CD14-positive monocyte (primary cell): ENCODE measurements around the gene SLC16A13. TPM values are rescaled to one million over a fixed set of nuclear protein-coding genes. Genes with fewer than 3 reads are reported as not detected.

Source experiments
- DNase-seq, 3 donors: peaks; one replicate each; pipeline ENCODE4 v3.0.0-alpha.2; 2011 to 2022
- H2AFZ ChIP-seq: 2 replicates; pipeline ENCODE4 v1.6.0; 2012; ENCODE audit warnings: mild to moderate bottlenecking, low read depth, low read length, inconsistent platforms; ENCODE audit not compliant: insufficient read depth, poor library complexity, severe bottlenecking
- H3K27ac ChIP-seq, 2 donors: 1 replicate in 1 of 2; 2 replicates in 1 of 2; pipeline ENCODE4 v1.5.1; 2012 to 2013; ENCODE audit warnings: low read length in 2 of 2, control low read depth in 1 of 2, inconsistent platforms in 1 of 2, low read depth in 1 of 2, mild to moderate bottlenecking in 1 of 2
- H3K27me3 ChIP-seq, 2 donors: one replicate each; pipeline versions ENCODE4 v1.6.0 to v1.6.1; 2011 to 2013; ENCODE audit warnings: low read length in 2 of 2; ENCODE audit not compliant: control insufficient read depth in 2 of 2, insufficient read depth in 2 of 2
- H3K36me3 ChIP-seq, 2 donors: replicated peaks in 1 of 2; 1 replicate in 1 of 2; 2 replicates in 1 of 2; pipeline versions ENCODE4 v1.5.1 to v1.6.1; 2012 to 2013; ENCODE audit warnings: low read length in 2 of 2, control low read depth in 1 of 2, inconsistent platforms in 1 of 2, mild to moderate bottlenecking in 1 of 2; ENCODE audit not compliant: insufficient read depth in 2 of 2, control insufficient read depth in 1 of 2
- H3K4me1 ChIP-seq, 2 donors: 1 replicate in 1 of 2; 2 replicates in 1 of 2; pipeline versions ENCODE4 v1.5.1 to v1.6.1; 2012 to 2013; ENCODE audit warnings: low read length in 2 of 2, control low read depth in 1 of 2, inconsistent platforms in 1 of 2, mild to moderate bottlenecking in 1 of 2, moderate library complexity in 1 of 2; ENCODE audit not compliant: insufficient read depth in 2 of 2, control insufficient read depth in 1 of 2
- H3K4me2 ChIP-seq: replicated peaks from 2 replicates; pipeline ENCODE3; 2012; ENCODE audit warnings: low read length, moderate library complexity, mild to moderate bottlenecking; ENCODE audit not compliant: poor library complexity, severe bottlenecking; ENCODE audit errors: extremely low read depth
- H3K4me3 ChIP-seq, 3 experiments: fragments of 200-600 bp in 1 of 3; sonication (generic) in 1 of 3; replicated peaks in 1 of 3; 1 replicate in 2 of 3; 2 replicates in 1 of 3; pipeline ENCODE4 v1.5.1; 2011 to 2013; ENCODE audit warnings: low read length in 3 of 3, mild to moderate bottlenecking in 3 of 3, control low read depth in 2 of 3, low read depth in 2 of 3, inconsistent platforms in 1 of 3, moderate library complexity in 1 of 3
- H3K79me2 ChIP-seq: 2 replicates; pipeline ENCODE4 v1.6.0; 2012; ENCODE audit warnings: mild to moderate bottlenecking, control low read depth, inconsistent platforms, low read length, moderate library complexity; ENCODE audit not compliant: insufficient read depth
- H3K9ac ChIP-seq: 2 replicates; pipeline ENCODE4 v1.6.0; 2017; ENCODE audit warnings: low read length, mild to moderate bottlenecking; ENCODE audit not compliant: insufficient read depth, poor library complexity, severe bottlenecking
- H3K9me3 ChIP-seq, 2 donors: replicated peaks in 1 of 2; 1 replicate in 1 of 2; 2 replicates in 1 of 2; pipeline versions ENCODE4 v1.5.1 to v1.6.1; 2012 to 2013; ENCODE audit warnings: low read length in 2 of 2, control low read depth in 1 of 2; ENCODE audit not compliant: control insufficient read depth in 1 of 2, insufficient read depth in 1 of 2
- H4K20me1 ChIP-seq: 2 replicates; pipeline ENCODE4 v1.6.0; 2012; ENCODE audit warnings: mild to moderate bottlenecking, low read length, control low read depth, moderate library complexity; ENCODE audit not compliant: insufficient read depth
- H3K27ac Mint-ChIP-seq, 7 donors: one replicate each; pipeline ENCODE4 v1.8.0; 2020; ENCODE audit warnings: mild to moderate bottlenecking in 7 of 7, mixed read lengths in 7 of 7, moderate library complexity in 6 of 7, inconsistent platforms in 2 of 7
- H3K27me3 Mint-ChIP-seq, 3 donors: one replicate each; pipeline ENCODE4 v1.8.0; 2021 to 2022; ENCODE audit warnings: low read depth in 3 of 3, mild to moderate bottlenecking in 3 of 3, mixed read lengths in 3 of 3, moderate library complexity in 3 of 3, inconsistent platforms in 1 of 3
- H3K36me3 Mint-ChIP-seq, 2 donors: one replicate each; pipeline ENCODE4 v1.8.0; 2020; ENCODE audit warnings: mixed read lengths in 2 of 2, inconsistent platforms in 1 of 2, mild to moderate bottlenecking in 1 of 2
- H3K4me1 Mint-ChIP-seq: one replicate; pipeline ENCODE4 v1.8.0; 2020; ENCODE audit warnings: mild to moderate bottlenecking, mixed read lengths
- H3K4me3 Mint-ChIP-seq, 2 donors: one replicate each; pipeline ENCODE4 v1.8.0; 2020; ENCODE audit warnings: mild to moderate bottlenecking in 2 of 2, mixed read lengths in 2 of 2, moderate library complexity in 1 of 2
- H3K9me3 Mint-ChIP-seq, 7 donors: one replicate each; pipeline ENCODE4 v1.8.0; 2020 to 2022; ENCODE audit warnings: mixed read lengths in 7 of 7, mild to moderate bottlenecking in 6 of 7, moderate library complexity in 6 of 7, inconsistent platforms in 2 of 7
- CTCF ChIP-seq: fragments of 200-600 bp; IDR thresholded peaks from one replicate; pipeline ENCODE4 v1.8.0; 2022; ENCODE audit warnings: antibody characterized with exemption, mild to moderate bottlenecking
- WGBS: methylation state at CpG from one replicate; pipeline ENCODE4 v1.1.5; 2013; ENCODE audit warnings: missing lambda C conversion rate; ENCODE audit not compliant: insufficient coverage; 5-methylcytosine and 5-hydroxymethylcytosine counted together
- intact Hi-C, 2 donors: fragments of 100-400 bp; cut with micrococcal nuclease; formaldehyde crosslinking; loops; one replicate each; pipeline versions ENCODE4 v1.15.0 to v1.15.1; 2023
- polyA plus RNA-seq, 3 donors: library from polyadenylated mRNA; depleted of rRNA in 1 of 3; unstranded in 2 of 3; stranded (reverse) in 1 of 3; fragments of 300-500 nt in 2 of 3; fragments of >200 nt in 1 of 3; fragmentation: Illumina TruSeq in 2 of 3; gene quantifications; 1 replicate in 2 of 3; 2 replicates in 1 of 3; pipeline ENCODE4 v1.2.3, GENCODE V29; 2012 to 2021

SLC16A13 gene
- polyA plus RNA-seq, 3 donors = 0.93 to 3.1 (median 2.2) TPM

- Mint-ChIP-seq H3K36me3 (no peaks in the 10 kb centered on the region), H3K4me3 (peak overlapping the region in 1 of 2 donors; percentile 52), H3K9me3 (peaks cover 0 to 2% (median 0%) of the 10 kb centered on the region in 7 donors), H3K27ac (peak overlapping the region in 1 of 7 donors; percentile 80), H3K4me1 (peaks cover 17% of the 10 kb centered on the region), H3K27me3 (peaks cover 0 to 7% (median 1%) of the 10 kb centered on the region in 3 donors)
- H3K9me3 ChIP-seq = no peaks in the 10 kb centered on the region
- H3K4me1 ChIP-seq = peaks cover 9 to 10% of the 10 kb centered on the region in 2 donors
- H2AFZ ChIP-seq = peak overlapping the region; percentile 38
- H3K4me3 ChIP-seq = no peak overlapping the region
- no peaks in the 10 kb centered on the region for H4K20me1 ChIP-seq
- no peak for DNase-seq
- TF ChIP-seq CTCF = no peak
- no peak overlapping the region for H3K27ac ChIP-seq
- no peak overlapping the region for H3K4me2 ChIP-seq
- no peaks in the 10 kb centered on the region for H3K79me2 ChIP-seq
- no peaks in the 10 kb centered on the region for H3K36me3 ChIP-seq
- intact Hi-C loops = no loop called here
- 0% methylated on average over 2 of the region's 8 CpGs for WGBS
- no peaks in the 10 kb centered on the region for H3K27me3 ChIP-seq
- no peak overlapping the region for H3K9ac ChIP-seq
Measured at GRCh38 chr17:7029659-7030058, 6.2 kb upstream of the SLC16A13 start.

- Mint-ChIP-seq H3K9me3 (no peaks in the 10 kb centered on the region), H3K27ac (peak overlapping the region; percentile 89 to 95 (median 94)), H3K27me3 (peaks cover 0 to 5% (median 4%) of the 10 kb centered on the region in 3 donors), H3K4me1 (peaks cover 37% of the 10 kb centered on the region), H3K4me3 (peak overlapping the region; percentile 93 to 98), H3K36me3 (peaks cover 3 to 6% of the 10 kb centered on the region in 2 donors)
- H3K9ac ChIP-seq = peak overlapping the region; percentile 72
- intact Hi-C loops = no loop called here
- H3K27me3 ChIP-seq = no peaks in the 10 kb centered on the region
- peak overlapping the region; percentile 73 to 86 (median 80) for H3K4me3 ChIP-seq
- H3K4me2 ChIP-seq = peak overlapping the region; percentile 92
- peaks cover 21 to 23% of the 10 kb centered on the region in 2 donors for H3K4me1 ChIP-seq
- peak overlapping the region; percentile 86 for H2AFZ ChIP-seq
- no peak for TF ChIP-seq CTCF
- peaks cover 10% of the 10 kb centered on the region for H3K79me2 ChIP-seq
- peak overlapping the region; percentile 87 to 91 for H3K27ac ChIP-seq
- no peaks in the 10 kb centered on the region for H3K36me3 ChIP-seq
- WGBS = 0% methylated on average over 5 of the region's 7 CpGs
- H4K20me1 ChIP-seq = no peaks in the 10 kb centered on the region
- no peak for DNase-seq
- no peaks in the 10 kb centered on the region for H3K9me3 ChIP-seq
Measured at GRCh38 chr17:7034955-7035590, 742 bp upstream of the SLC16A13 start.
